Uterus (tissue), 2 donors: ENCODE data around the gene DAB2IP.

Source experiments
- CTCF ChIP-seq, 4 experiments: fragments of 200-600 bp in 2 of 4; fragments of 450-650 bp in 2 of 4; sonication (generic) in 2 of 4; IDR thresholded peaks; one replicate each; pipeline ENCODE4 v1.5.1; 2016 to 2019; ENCODE audit warnings: antibody characterized with exemption in 4 of 4, mild to moderate bottlenecking in 2 of 4, moderate library complexity in 1 of 4
- POLR2A ChIP-seq, 2 donors: fragments of 450-650 bp; IDR thresholded peaks; one replicate each; pipeline ENCODE4 v1.6.1; 2016; ENCODE audit warnings: antibody characterized with exemption in 2 of 2, mild to moderate bottlenecking in 1 of 2, moderate library complexity in 1 of 2

- TF ChIP-seq CTCF (IDR thresholded peaks at IDR 0.05) (no peak), POLR2A (IDR thresholded peaks at IDR 0.05) (no peak)
Measured at GRCh38 chr9:121811140-121811539, 159.7 kb downstream of the DAB2IP start.
